HG02763 (cell line): Measurements from ENCODE around the gene CPPED1.

ENCODE experiments used
- ATAC-seq: cut with Tn5 transposase; IDR thresholded peaks from one replicate; pipeline ENCODE4 v1.9.1; 2021; ENCODE audit warnings: mild to moderate bottlenecking, moderate library complexity; ENCODE audit not compliant: unreplicated experiment

The CPPED1 gene

DNA sequence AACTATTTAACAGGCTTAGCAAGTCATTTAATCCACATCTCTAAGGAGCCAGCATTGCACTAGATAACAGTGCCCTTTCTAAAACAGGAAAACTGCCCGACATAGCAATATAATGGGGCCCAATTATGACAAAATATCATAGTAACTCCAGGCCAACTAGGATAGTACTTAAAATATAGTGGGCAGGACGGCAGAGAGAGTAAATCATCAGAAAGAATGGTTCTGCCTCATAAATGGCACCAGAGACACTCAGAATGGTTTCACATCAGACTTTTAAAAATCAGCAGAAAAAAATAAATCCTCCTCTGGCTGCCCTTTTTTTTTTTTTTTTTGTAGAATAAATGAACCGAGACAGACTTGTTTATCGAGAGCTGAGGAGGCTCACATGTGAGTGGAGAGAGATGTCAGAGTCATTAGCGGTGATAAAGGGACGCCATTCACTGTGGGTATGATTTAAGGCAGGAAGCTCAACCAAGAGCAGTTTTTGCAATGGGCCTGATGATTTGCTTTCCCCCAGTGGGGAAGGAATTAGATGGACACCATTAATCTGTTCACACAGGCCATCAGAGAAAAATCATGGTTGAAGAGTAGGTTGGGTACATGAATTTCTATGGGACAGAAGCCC, 62.6 kb downstream of the CPPED1 start:
- ATAC-seq = no peak

- no peak for ATAC-seq
Measured at GRCh38 chr16:12739738-12740137, 63.9 kb downstream of the CPPED1 start.

DNA sequence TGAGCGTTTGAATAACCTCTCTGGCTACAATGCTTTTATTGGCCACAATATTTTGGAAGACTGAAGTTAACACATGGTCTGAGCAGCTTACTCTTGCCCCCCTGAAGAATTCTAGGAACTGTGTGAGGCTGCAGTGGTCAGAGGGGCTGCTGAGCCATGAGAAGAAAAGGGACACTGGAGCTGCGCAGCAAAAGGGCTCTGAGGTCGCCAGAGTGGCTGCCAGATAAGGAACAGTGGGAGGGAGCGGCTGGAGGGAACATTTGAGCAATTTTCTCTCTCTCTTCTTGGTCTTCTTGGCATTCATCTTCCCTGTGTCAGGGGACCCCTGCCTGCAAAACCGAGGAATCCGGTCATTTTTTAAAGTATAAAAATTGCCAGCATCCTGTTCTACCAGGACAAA, 66.1 kb downstream of the CPPED1 start:
- no peak for ATAC-seq

DNA sequence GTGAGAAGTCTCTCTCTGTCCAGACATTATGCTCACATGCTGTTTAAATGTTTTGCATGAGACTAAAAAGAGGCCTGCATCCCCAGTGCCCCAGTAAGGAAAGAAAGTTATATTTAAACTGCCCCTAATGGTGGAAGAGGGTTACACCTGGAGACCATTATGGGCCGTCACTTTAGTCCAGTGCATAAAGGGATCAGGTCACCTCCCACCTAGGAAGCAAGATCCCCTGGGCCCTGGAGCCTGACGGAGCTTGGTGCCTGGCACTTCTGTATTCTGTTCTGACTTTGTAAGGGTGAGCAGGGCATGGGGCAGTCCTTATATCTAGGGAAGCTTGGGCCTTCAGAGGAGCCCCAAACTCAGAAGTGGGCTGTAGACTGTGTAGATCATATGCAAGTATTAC, 67.9 kb downstream of the CPPED1 start:
- no peak for ATAC-seq

DNA sequence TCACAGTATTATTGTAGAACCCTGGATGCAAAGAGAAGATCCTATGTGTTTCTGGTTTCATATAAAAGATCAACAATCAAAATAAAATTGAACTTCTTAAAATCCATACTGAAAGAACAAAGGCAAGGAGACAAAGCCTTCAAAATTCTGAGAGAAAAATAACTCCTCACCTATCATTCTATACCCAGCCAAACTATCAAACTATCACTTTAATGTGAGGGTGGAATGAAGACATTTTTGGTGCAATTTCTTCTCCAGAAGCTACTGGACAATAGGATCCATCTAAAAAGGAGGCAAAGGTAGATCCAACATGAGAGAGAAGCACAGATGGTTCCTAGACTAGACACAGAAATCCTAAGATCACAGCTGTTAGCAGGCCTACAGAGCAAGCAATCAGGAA, 71.1 kb downstream of the CPPED1 start:
- no peak for ATAC-seq

GRCh38 chr16:12729448-12729847, 74.2 kb downstream of the CPPED1 start:
- ATAC-seq = no peak

DNA sequence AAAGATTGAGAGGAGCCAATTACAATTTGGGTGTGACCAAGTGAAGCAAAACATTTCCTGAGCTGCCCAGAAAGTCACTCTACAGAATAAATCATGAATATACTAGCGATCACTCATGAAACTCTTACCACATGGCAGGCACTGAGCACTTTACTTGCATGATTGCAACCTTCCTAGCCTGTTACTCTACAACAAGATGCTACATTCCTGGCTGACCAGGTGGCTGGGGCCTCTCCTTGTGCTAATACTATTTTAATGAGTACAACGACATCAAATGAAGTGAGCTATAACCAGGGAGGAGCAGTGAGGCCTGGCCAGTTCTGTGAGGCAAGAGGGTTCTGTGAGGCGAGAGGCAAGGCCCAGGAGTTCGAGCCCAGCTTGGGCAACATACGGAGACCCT, 75.2 kb downstream of the CPPED1 start:
- ATAC-seq = no peak

DNA sequence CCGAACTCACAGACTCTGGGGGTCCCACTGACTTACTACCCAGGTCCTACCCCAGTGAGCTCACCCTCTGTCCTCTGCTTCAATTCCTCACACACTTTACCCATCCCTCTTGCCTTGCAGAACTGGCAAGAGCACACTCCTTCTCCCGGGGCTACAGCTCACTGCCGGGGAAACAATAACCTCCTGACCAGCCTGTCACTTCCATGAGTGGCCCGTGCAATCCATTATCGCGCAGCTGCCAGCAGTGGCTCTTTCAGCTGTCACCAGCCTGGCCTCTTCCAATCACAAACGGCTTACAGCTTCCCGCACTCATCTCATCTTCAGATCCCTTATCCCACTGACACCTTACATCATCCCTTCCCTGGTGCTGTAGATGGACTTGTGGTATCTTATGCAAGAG, 79.5 kb downstream of the CPPED1 start:
- no peak for ATAC-seq

GRCh38 chr16:12723681-12724080, 80.0 kb downstream of the CPPED1 start:
- no peak for ATAC-seq

DNA sequence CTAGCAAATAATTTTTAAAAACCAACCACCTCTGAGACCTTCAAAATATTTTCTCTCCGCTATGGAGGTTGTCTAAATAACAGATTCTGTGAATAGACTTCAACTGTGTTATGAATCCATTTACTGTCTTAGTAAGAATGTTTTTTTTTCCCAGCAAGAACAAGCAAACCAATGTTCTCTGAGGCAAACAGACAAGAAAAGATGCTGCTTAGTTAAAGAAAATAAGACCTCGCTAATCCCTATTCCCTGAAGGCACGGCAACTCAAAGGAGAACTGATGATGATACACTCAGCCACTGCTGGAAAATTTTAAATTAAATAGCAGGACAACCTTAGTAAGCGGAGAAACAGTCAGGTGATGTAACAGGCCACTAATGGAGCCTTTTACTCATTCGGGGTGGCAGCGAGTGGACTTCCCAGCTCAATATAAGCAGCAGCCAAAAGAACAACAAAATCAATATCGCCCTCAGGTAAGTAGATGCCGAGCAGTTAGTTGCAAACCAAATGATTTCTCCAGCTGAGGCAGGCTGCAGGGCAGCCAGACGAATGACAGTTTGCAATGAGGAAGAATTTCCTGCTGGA, 81.8 kb downstream of the CPPED1 start:
- no peak for ATAC-seq

GRCh38 chr16:12719972-12720371, 83.7 kb downstream of the CPPED1 start:
- no peak for ATAC-seq

GRCh38 chr16:12716658-12717057, 87.0 kb downstream of the CPPED1 start:
- no peak for ATAC-seq

GRCh38 chr16:12709807-12710206, 93.9 kb downstream of the CPPED1 start:
- ATAC-seq = no peak

DNA sequence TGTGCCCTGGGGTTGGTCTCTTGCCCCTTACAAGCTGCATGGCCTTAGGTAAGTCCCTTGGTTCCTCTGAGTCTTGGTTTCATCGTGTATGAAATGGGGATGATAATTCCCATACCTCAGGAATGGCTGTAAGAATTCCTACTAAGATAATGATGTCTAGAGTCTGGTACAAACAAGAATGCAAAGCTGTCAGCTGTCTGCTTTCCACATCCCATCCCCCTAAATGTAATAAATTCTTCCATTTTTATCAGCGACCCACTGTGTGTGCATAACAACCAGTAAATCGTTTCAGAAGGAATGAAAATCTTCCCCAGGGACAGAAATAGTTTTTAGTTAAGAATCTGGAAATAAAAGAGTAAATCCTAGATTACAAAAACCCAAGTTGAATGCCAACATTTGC, 95.4 kb downstream of the CPPED1 start:
- ATAC-seq = no peak

- ATAC-seq = no peak
Measured at GRCh38 chr16:12706628-12707027, 97.1 kb downstream of the CPPED1 start.

DNA sequence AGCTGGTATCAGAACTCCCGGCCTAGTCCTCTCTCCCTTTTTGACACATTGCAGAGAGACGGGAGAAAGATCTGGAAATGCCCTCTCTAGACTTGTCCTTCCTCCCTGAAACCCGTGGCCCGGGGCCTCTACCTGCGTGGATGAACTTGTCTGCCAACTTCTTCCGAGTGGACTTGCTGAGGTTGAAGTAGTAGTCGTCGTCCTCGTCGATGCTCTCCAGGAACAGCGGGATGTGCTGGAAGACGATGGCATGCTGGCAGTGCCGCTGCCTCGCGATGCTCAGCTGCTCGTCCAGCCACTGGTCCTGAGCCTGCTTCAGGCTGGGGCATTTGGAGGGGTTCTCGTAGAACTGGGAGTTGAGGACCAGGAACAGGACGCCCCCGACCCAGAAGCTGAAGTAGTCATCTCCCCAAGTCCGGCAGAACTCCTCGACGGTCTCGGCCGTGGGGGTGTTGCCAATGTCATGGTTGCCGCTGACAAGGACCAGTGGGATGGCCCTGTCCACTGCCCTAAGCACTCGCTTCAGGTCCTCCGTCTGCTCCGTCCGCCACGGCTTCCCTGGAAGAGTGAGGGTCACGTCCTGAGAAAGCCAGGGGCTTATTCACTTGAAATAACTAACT, 99.1 kb downstream of the CPPED1 start:
- ATAC-seq = no peak

GRCh38 chr16:12703935-12704334, 99.8 kb downstream of the CPPED1 start:
- ATAC-seq = no peak

DNA sequence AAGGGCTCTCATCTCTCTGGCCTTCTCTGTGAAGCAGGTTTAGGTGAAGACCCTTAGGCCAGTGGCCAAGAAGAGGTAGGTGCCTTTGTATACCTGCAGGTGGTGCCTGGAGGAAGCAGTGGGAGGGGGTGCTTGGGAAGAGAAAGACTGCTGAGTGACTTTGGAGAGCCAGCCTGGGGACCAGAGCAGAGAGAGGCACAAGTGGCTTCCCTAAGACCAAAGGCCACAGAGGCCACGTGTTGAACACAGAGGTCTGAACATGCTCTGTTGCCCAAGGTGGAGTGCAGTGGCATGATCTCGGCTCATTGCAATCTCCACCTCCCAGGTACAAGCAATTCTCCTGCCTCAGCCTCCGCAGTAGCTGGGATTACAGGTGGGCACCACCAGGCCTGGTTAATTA, 103.5 kb downstream of the CPPED1 start:
- no peak for ATAC-seq

- ATAC-seq = no peak
Measured at GRCh38 chr16:12699161-12699560, 104.5 kb downstream of the CPPED1 start.

GRCh38 chr16:12697437-12697836, 106.2 kb downstream of the CPPED1 start:
- no peak for ATAC-seq

GRCh38 chr16:12695454-12695853, 108.2 kb downstream of the CPPED1 start:
- no peak for ATAC-seq

- no peak for ATAC-seq
Measured at GRCh38 chr16:12690024-12690423, 113.7 kb downstream of the CPPED1 start.
